HG02610 (cell line): Measurements from ENCODE around the gene WNT16.
A peak's percentile ranks its signal among the peaks of the same experiment; 100 is the strongest.

Source experiments
- ATAC-seq: cut with Tn5 transposase; IDR thresholded peaks from one replicate; pipeline ENCODE4 v1.9.1; 2021; ENCODE audit warnings: mild to moderate bottlenecking, moderate library complexity; ENCODE audit not compliant: unreplicated experiment

WNT16 gene

GRCh38 chr7:121342631-121343030 is 13.8 kb downstream of the WNT16 start:
- ATAC-seq = no peak

- ATAC-seq = no peak
Measured at GRCh38 chr7:121343302-121343701, 14.5 kb downstream of the WNT16 start.

GRCh38 chr7:121344093-121344492 is 15.3 kb downstream of the WNT16 start:
- no peak for ATAC-seq

- ATAC-seq = no peak
Measured at GRCh38 chr7:121344497-121344896, 15.7 kb downstream of the WNT16 start.

GRCh38 chr7:121351682-121352081 is 22.9 kb downstream of the WNT16 start:
- no peak for ATAC-seq

- peak; percentile 53 for ATAC-seq
Measured at GRCh38 chr7:121352323-121352722, 23.5 kb downstream of the WNT16 start.

GRCh38 chr7:121355574-121355973 is 26.8 kb downstream of the WNT16 start:
- ATAC-seq = no peak

GRCh38 chr7:121360564-121360963 is 31.8 kb downstream of the WNT16 start:
- no peak for ATAC-seq

- ATAC-seq = no peak
Measured at GRCh38 chr7:121366852-121367431, 38.1 kb downstream of the WNT16 start.

GRCh38 chr7:121369462-121369861 is 40.7 kb downstream of the WNT16 start:
- ATAC-seq = peak; percentile 40

GRCh38 chr7:121371367-121371766 is 42.6 kb downstream of the WNT16 start:
- ATAC-seq = no peak

GRCh38 chr7:121371883-121372282 is 43.1 kb downstream of the WNT16 start:
- no peak for ATAC-seq

GRCh38 chr7:121372376-121373010 is 43.7 kb downstream of the WNT16 start:
- peak; percentile 88 for ATAC-seq

- no peak for ATAC-seq
Measured at GRCh38 chr7:121373177-121373576, 44.4 kb downstream of the WNT16 start.

GRCh38 chr7:121376979-121377378 is 48.2 kb downstream of the WNT16 start:
- ATAC-seq = no peak

- ATAC-seq = no peak
Measured at GRCh38 chr7:121379930-121380329, 51.1 kb downstream of the WNT16 start.

GRCh38 chr7:121382473-121382872 is 53.7 kb downstream of the WNT16 start:
- ATAC-seq = no peak

- ATAC-seq = no peak
Measured at GRCh38 chr7:121383235-121383910, 54.6 kb downstream of the WNT16 start.

GRCh38 chr7:121384265-121384664 is 55.5 kb downstream of the WNT16 start:
- ATAC-seq = no peak

- ATAC-seq = no peak
Measured at GRCh38 chr7:121385056-121385799, 56.4 kb downstream of the WNT16 start.

GRCh38 chr7:121385800-121386179 is 57.0 kb downstream of the WNT16 start:
- peak; percentile 85 for ATAC-seq

GRCh38 chr7:121388950-121389349 is 60.1 kb downstream of the WNT16 start:
- peak; percentile 19 for ATAC-seq
